PC-9 (cell line): Measurements from ENCODE around the gene PDE4D. TPM values are rescaled to one million over a fixed set of nuclear protein-coding genes. Genes with fewer than 3 reads are reported as not detected.

Experiments
- BruUV-seq: library from RNA; stranded (reverse); fragments of 400-500 nt; replicated peaks from 2 replicates; lab custom pipeline; 2021; lab: Mats Ljungman, UMichigan
- CTCF ChIA-PET: fragments of 300-600 bp; sonication (Branson Sonifier 250); formaldehyde crosslinking; loops from one replicate; lab custom pipeline; 2022; ENCODE audit warnings: antibody characterized with exemption; lab: Charles Lee
- POLR2A ChIA-PET: fragments of 300-600 bp; sonication (Branson Sonifier 250); formaldehyde crosslinking; loops from one replicate; lab custom pipeline; 2022; ENCODE audit warnings: antibody characterized with exemption; ENCODE audit not compliant: unreplicated experiment; lab: Charles Lee
- DNase-seq, 2 experiments: peaks; one replicate each; pipeline versions ENCODE4 v3.0.0 to v3.0.0-alpha.2; 2015 to 2022; ENCODE audit warnings: mixed read lengths in 1 of 2
- H2AFZ ChIP-seq: fragments of 200-600 bp; sonication (generic); 2 replicates; pipeline ENCODE4 v1.8.1; 2017; ENCODE audit warnings: antibody characterized with exemption
- H3F3A ChIP-seq: fragments of 200-600 bp; sonication (generic); 2 replicates; pipeline ENCODE4 v1.8.1; 2017; ENCODE audit warnings: antibody characterized with exemption, mild to moderate bottlenecking, low read depth; ENCODE audit not compliant: insufficient read depth
- H3K27ac ChIP-seq: fragments of 200-600 bp; sonication (generic); 2 replicates; pipeline ENCODE4 v1.6.1; 2016; ENCODE audit warnings: mixed run types
- H3K27me3 ChIP-seq: fragments of 200-600 bp; sonication (generic); 2 replicates; pipeline ENCODE4 v1.6.1; 2016; ENCODE audit warnings: low read depth, mixed run types; ENCODE audit not compliant: insufficient read depth
- H3K36me3 ChIP-seq: fragments of 200-600 bp; sonication (generic); 2 replicates; pipeline ENCODE4 v1.6.1; 2016; ENCODE audit warnings: low read depth, mixed run types
- H3K4me1 ChIP-seq: fragments of 200-600 bp; sonication (generic); replicated peaks from 2 replicates; pipeline ENCODE4 v1.6.1; 2016; ENCODE audit warnings: mixed run types; ENCODE audit not compliant: insufficient read depth
- H3K4me2 ChIP-seq: fragments of 200-600 bp; sonication (generic); 2 replicates; pipeline ENCODE4 v1.6.1; 2017; ENCODE audit warnings: mixed run types
- H3K4me3 ChIP-seq: fragments of 200-600 bp; sonication (generic); 2 replicates; pipeline ENCODE4 v1.6.1; 2016; ENCODE audit warnings: mixed run types
- H3K79me2 ChIP-seq: fragments of 200-600 bp; sonication (generic); 2 replicates; pipeline ENCODE4 v1.6.1; 2017; ENCODE audit warnings: low read depth, mixed run types
- H3K9me2 ChIP-seq: fragments of 200-600 bp; sonication (generic); 2 replicates; pipeline ENCODE4 v1.8.1; 2017; ENCODE audit warnings: mild to moderate bottlenecking; ENCODE audit not compliant: insufficient read depth
- H3K9me3 ChIP-seq: fragments of 200-600 bp; sonication (generic); 2 replicates; pipeline ENCODE4 v1.8.1; 2016; ENCODE audit warnings: low read depth; ENCODE audit not compliant: insufficient read depth
- H4K20me1 ChIP-seq: fragments of 200-600 bp; sonication (generic); 2 replicates; pipeline ENCODE4 v1.8.1; 2017; ENCODE audit not compliant: insufficient read depth
- EZH2 ChIP-seq: fragments of 200-600 bp; sonication (generic); IDR thresholded peaks from 2 replicates; pipeline ENCODE4 v1.8.0; 2017; ENCODE audit warnings: antibody characterized with exemption, low read depth
- intact Hi-C: fragments of 100-400 bp; cut with micrococcal nuclease; formaldehyde crosslinking; loops from one replicate; pipeline ENCODE4 v1.10.0; 2022; ENCODE audit not compliant: unreplicated experiment
- total RNA-seq: library from RNA; stranded (reverse); gene quantifications from 2 replicates; pipeline ENCODE4 v1.2.3, GENCODE V29; 2021
- TF ChIP-seq, protein P1 (sequence below): fragments of 200-600 bp; sonication (generic); conservative IDR thresholded peaks from 2 replicates; pipeline ENCODE4 v1.6.1; 2017; ENCODE audit warnings: mixed run types, antibody characterized with exemption, mild to moderate bottlenecking, moderate library complexity

Gene PDE4D
- total RNA-seq, 1 experiment from 2014 or later, result 9.8 TPM

DNA sequence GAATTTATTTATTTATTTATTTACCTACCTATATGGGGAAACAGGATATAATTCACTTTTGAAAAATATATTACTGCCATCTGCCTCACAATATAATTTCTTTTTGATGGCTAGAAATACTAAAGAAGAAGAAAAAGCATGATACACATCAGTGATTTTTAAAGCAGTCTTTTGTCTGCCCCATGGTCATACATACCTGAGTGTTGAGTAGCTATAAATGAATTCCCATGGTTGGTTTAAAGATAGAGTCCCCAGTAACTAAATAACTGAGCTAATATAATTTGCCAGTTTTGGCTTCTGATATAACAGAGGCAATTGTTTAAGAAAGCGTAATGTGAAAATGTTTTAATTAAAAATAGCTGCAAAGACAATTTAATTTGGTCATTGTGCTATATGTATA lies 447.8 kb downstream of the PDE4D start:
- TF ChIP-seq, protein P1, sequence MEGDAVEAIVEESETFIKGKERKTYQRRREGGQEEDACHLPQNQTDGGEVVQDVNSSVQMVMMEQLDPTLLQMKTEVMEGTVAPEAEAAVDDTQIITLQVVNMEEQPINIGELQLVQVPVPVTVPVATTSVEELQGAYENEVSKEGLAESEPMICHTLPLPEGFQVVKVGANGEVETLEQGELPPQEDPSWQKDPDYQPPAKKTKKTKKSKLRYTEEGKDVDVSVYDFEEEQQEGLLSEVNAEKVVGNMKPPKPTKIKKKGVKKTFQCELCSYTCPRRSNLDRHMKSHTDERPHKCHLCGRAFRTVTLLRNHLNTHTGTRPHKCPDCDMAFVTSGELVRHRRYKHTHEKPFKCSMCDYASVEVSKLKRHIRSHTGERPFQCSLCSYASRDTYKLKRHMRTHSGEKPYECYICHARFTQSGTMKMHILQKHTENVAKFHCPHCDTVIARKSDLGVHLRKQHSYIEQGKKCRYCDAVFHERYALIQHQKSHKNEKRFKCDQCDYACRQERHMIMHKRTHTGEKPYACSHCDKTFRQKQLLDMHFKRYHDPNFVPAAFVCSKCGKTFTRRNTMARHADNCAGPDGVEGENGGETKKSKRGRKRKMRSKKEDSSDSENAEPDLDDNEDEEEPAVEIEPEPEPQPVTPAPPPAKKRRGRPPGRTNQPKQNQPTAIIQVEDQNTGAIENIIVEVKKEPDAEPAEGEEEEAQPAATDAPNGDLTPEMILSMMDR, result no peak
- TF ChIP-seq EZH2, result no peak
- Histone ChIP-seq H3K27ac (no peak overlapping the region), H3K4me3 (no peak overlapping the region), H3K36me3 (no peaks in the 10 kb centered on the region), H2AFZ (no peak overlapping the region), H3K9me3 (no peaks in the 10 kb centered on the region), H3K27me3 (no peaks in the 10 kb centered on the region), H4K20me1 (no peaks in the 10 kb centered on the region), H3K79me2 (no peaks in the 10 kb centered on the region), H3K4me1 (no peaks in the 10 kb centered on the region), H3K9me2 (no peaks in the 10 kb centered on the region), H3F3A (no peaks in the 10 kb centered on the region), H3K4me2 (no peak overlapping the region)
- intact Hi-C loops, result no loop called here
- CTCF ChIA-PET, result no interaction called here
- POLR2A ChIA-PET, result interaction anchor here (0.7 kb wide), 1 partner anchor 1738 kb away, joined by 5 read pairs; no protein-coding TSS in a partner anchor
- no TSS peak for BruUV-seq
- DNase-seq, result no peak

DNA sequence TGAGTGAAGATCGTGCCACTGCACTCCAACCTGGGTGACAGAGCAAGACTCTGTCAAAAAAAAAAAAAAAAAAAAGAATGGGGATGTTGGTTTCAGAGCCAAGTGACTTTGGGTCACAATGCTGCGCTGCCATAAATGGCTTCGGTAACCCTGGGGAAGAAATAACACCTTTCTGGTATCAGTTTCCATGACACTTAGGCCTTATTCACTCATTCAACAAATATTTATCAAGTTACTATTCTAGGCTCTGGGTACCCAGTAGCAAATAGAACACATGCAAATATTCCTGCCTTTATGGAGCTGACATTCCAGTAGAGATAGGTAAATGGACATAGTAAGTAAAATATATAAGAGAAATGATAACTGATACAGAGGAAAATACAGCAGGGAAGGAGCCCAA lies 454.2 kb downstream of the PDE4D start:
- Histone ChIP-seq H3K9me2 (no peaks in the 10 kb centered on the region), H3K27me3 (no peaks in the 10 kb centered on the region), H3F3A (no peaks in the 10 kb centered on the region), H3K4me3 (no peak overlapping the region), H4K20me1 (no peaks in the 10 kb centered on the region), H3K9me3 (no peaks in the 10 kb centered on the region), H3K79me2 (no peaks in the 10 kb centered on the region), H3K4me1 (no peaks in the 10 kb centered on the region), H3K4me2 (no peak overlapping the region), H3K36me3 (no peaks in the 10 kb centered on the region), H2AFZ (no peak overlapping the region), H3K27ac (no peak overlapping the region)
- no peak for DNase-seq
- TF ChIP-seq, protein P1, result no peak
- BruUV-seq, result no TSS peak
- ChIA-PET CTCF (no interaction called here), POLR2A (no interaction called here)
- intact Hi-C loops, result no loop called here

DNA sequence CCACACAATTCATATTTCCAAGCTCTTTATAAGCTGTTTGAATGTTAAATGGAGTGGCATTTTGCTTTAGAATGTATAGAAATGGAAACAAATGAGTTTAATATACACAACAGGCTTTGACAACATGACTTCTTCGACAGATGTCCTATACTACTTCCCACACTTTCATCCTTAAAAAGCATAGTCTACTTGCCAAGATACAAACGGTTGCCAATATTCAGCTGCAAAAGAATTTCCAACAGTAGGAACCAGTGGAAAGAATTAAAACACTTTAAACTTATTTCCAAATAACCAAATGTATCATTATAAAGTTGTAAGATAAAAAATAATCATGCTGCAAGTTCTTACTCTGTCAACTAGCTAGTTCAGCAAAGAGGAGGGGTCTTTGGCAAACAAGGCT lies 456.4 kb downstream of the PDE4D start:
- Histone ChIP-seq H3K4me3 (no peak overlapping the region), H3K4me1 (no peaks in the 10 kb centered on the region), H3K27me3 (no peaks in the 10 kb centered on the region), H4K20me1 (no peaks in the 10 kb centered on the region), H3F3A (no peaks in the 10 kb centered on the region), H3K9me2 (no peaks in the 10 kb centered on the region), H3K36me3 (no peaks in the 10 kb centered on the region), H2AFZ (no peak overlapping the region), H3K27ac (no peak overlapping the region), H3K79me2 (no peaks in the 10 kb centered on the region), H3K9me3 (no peaks in the 10 kb centered on the region), H3K4me2 (no peak overlapping the region)
- no TSS peak for BruUV-seq
- intact Hi-C loops, result no loop called here
- TF ChIP-seq EZH2, result no peak
- TF ChIP-seq, protein P1, result no peak
- ChIA-PET CTCF (no interaction called here), POLR2A (interaction anchor here (0.7 kb wide), 1 partner anchor 459 kb away, joined by 10 read pairs; no protein-coding TSS in a partner anchor)
- DNase-seq, result no peak
